WTC11 (cell line): Measurements from ENCODE around the gene IFNG. TPM values are rescaled to one million over a fixed set of nuclear protein-coding genes. Genes with fewer than 3 reads are reported as not detected.

Experiments used
- ATAC-seq: fragments of 200-7000 bp; cut with Tn5 transposase; 2 replicates; pipeline ENCODE4 v1.10.0; 2021; ENCODE audit warnings: mild to moderate bottlenecking, moderate library complexity
- CTCF ChIA-PET: fragments of 300-600 bp; sonication (Branson Sonifier 250); formaldehyde crosslinking; loops from one replicate; lab custom pipeline; 2021; ENCODE audit warnings: antibody characterized with exemption; lab: Charles Lee
- POLR2A ChIA-PET: fragments of 350-600 bp; sonication (Branson Sonifier 250); formaldehyde crosslinking; loops from one replicate; lab custom pipeline; 2021; ENCODE audit warnings: antibody characterized with exemption; lab: Charles Lee
- DNase-seq: peaks from one replicate; pipeline ENCODE4 v3.0.0; 2021; ENCODE audit warnings: low spot score
- H3K27ac Mint-ChIP-seq: 2 replicates; pipeline ENCODE4 v1.8.0; 2021; ENCODE audit warnings: mixed read lengths
- H3K27me3 Mint-ChIP-seq: 2 replicates; pipeline ENCODE4 v1.8.0; 2021; ENCODE audit warnings: low read depth, mild to moderate bottlenecking, moderate library complexity, mixed read lengths
- H3K36me3 Mint-ChIP-seq: 2 replicates; pipeline ENCODE4 v1.8.0; 2021; ENCODE audit warnings: mixed read lengths
- H3K4me1 Mint-ChIP-seq: 2 replicates; pipeline ENCODE4 v1.8.0; 2022; ENCODE audit warnings: mixed read lengths
- H3K4me3 Mint-ChIP-seq: 2 replicates; pipeline ENCODE4 v1.8.0; 2021; ENCODE audit warnings: mild to moderate bottlenecking, moderate library complexity, mixed read lengths
- H3K9me3 Mint-ChIP-seq: 2 replicates; pipeline ENCODE4 v1.8.0; 2021; ENCODE audit warnings: mixed read lengths
- ATF1 ChIP-seq: sonication (generic); formaldehyde crosslinking; IDR thresholded peaks from 2 replicates; pipeline ENCODE4 v1.8.1; 2023; ENCODE audit warnings: mild to moderate bottlenecking, moderate library complexity, missing genetic modification reagents
- CBFB ChIP-seq: sonication (generic); formaldehyde crosslinking; IDR thresholded peaks from 2 replicates; pipeline ENCODE4 v1.8.1; 2022; ENCODE audit warnings: mild to moderate bottlenecking, low read depth, missing genetic modification reagents
- GABPB1 ChIP-seq: sonication (generic); formaldehyde crosslinking; IDR thresholded peaks from 2 replicates; pipeline ENCODE4 v1.8.1; 2023; ENCODE audit warnings: mild to moderate bottlenecking, missing genetic modification reagents
- JAZF1 ChIP-seq: fragments of 250-450 bp; sonication (Bioruptor Pico); IDR thresholded peaks from 2 replicates; pipeline ENCODE4 v1.9.0; 2021; ENCODE audit warnings: moderate library complexity, mild to moderate bottlenecking, inconsistent platforms
- RORB ChIP-seq: fragments of 250-450 bp; sonication (Bioruptor Pico); IDR thresholded peaks from 2 replicates; pipeline ENCODE4 v1.9.0; 2021; ENCODE audit warnings: mild to moderate bottlenecking
- TCF7 ChIP-seq: sonication (generic); formaldehyde crosslinking; IDR thresholded peaks from 2 replicates; pipeline ENCODE4 v1.8.0; 2022; ENCODE audit warnings: mild to moderate bottlenecking, low read depth, missing genetic modification reagents, moderate library complexity
- total RNA-seq: library from RNA; stranded (reverse); gene quantifications from 3 replicates; pipeline ENCODE4 v1.2.3, GENCODE V29; 2021
- TF ChIP-seq, protein P1 (sequence below): sonication (generic); formaldehyde crosslinking; IDR thresholded peaks from 2 replicates; pipeline ENCODE4 v1.8.0; 2022; ENCODE audit warnings: mild to moderate bottlenecking, missing genetic modification reagents
- TF ChIP-seq, protein P2 (sequence below): fragments of 250-450 bp; sonication (Bioruptor Pico); IDR thresholded peaks from 2 replicates; pipeline ENCODE4 v1.9.0; 2021; ENCODE audit warnings: mild to moderate bottlenecking
- TF ChIP-seq, protein P3 (sequence below): sonication (generic); formaldehyde crosslinking; conservative IDR thresholded peaks from 2 replicates; pipeline ENCODE4 v1.8.1; 2022; ENCODE audit warnings: mild to moderate bottlenecking, missing genetic modification reagents
- TF ChIP-seq, protein P4 (sequence below): sonication (generic); formaldehyde crosslinking; IDR thresholded peaks from 2 replicates; pipeline ENCODE4 v1.8.1; 2022; ENCODE audit warnings: mild to moderate bottlenecking, moderate library complexity, missing genetic modification reagents
- TF ChIP-seq, protein P5 (sequence below): fragments of 200-600 bp; IDR thresholded peaks from 2 replicates; pipeline ENCODE4 v1.8.0; 2022; ENCODE audit warnings: antibody characterized with exemption
- TF ChIP-seq, protein P6 (sequence below): sonication (generic); formaldehyde crosslinking; IDR thresholded peaks from 2 replicates; pipeline ENCODE4 v1.8.0; 2022; ENCODE audit warnings: mild to moderate bottlenecking, missing genetic modification reagents
- TF ChIP-seq, protein P7 (sequence below): sonication (generic); formaldehyde crosslinking; IDR thresholded peaks from 2 replicates; pipeline ENCODE4 v1.8.1; 2023; ENCODE audit warnings: mild to moderate bottlenecking, missing genetic modification reagents, borderline replicate concordance

The IFNG gene
- total RNA-seq, 1 experiment from 2014 or later, result 0.42 TPM

DNA sequence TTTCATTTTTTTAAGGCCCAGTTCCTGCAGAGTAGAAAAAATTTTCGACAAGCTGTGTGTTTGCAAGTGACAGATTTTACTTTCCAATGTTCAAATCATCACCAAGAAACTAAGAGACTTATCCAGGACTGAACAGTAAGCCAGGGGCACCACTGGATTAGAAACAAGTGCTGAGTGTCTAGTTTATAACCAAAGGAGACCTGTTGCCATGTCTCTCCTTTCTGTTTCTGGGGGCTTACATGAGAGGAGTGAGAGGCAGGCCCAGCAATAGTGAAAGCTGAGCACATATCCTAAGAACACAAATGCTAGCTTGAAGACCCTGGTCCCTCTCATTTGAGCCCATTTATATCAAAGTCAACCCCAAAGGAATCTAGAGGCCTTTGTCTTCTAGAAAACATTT lies 2.9 kb downstream of the IFNG start:
- ATAC-seq, result no peak
- H3K27me3 Mint-ChIP-seq, result no peaks in the 10 kb centered on the region
- TF ChIP-seq, protein P1, sequence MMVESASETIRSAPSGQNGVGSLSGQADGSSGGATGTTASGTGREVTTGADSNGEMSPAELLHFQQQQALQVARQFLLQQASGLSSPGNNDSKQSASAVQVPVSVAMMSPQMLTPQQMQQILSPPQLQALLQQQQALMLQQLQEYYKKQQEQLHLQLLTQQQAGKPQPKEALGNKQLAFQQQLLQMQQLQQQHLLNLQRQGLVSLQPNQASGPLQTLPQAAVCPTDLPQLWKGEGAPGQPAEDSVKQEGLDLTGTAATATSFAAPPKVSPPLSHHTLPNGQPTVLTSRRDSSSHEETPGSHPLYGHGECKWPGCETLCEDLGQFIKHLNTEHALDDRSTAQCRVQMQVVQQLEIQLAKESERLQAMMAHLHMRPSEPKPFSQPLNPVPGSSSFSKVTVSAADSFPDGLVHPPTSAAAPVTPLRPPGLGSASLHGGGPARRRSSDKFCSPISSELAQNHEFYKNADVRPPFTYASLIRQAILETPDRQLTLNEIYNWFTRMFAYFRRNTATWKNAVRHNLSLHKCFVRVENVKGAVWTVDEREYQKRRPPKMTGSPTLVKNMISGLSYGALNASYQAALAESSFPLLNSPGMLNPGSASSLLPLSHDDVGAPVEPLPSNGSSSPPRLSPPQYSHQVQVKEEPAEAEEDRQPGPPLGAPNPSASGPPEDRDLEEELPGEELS (CRISPR knock-in tag), result no peak
- TF ChIP-seq, protein P2, sequence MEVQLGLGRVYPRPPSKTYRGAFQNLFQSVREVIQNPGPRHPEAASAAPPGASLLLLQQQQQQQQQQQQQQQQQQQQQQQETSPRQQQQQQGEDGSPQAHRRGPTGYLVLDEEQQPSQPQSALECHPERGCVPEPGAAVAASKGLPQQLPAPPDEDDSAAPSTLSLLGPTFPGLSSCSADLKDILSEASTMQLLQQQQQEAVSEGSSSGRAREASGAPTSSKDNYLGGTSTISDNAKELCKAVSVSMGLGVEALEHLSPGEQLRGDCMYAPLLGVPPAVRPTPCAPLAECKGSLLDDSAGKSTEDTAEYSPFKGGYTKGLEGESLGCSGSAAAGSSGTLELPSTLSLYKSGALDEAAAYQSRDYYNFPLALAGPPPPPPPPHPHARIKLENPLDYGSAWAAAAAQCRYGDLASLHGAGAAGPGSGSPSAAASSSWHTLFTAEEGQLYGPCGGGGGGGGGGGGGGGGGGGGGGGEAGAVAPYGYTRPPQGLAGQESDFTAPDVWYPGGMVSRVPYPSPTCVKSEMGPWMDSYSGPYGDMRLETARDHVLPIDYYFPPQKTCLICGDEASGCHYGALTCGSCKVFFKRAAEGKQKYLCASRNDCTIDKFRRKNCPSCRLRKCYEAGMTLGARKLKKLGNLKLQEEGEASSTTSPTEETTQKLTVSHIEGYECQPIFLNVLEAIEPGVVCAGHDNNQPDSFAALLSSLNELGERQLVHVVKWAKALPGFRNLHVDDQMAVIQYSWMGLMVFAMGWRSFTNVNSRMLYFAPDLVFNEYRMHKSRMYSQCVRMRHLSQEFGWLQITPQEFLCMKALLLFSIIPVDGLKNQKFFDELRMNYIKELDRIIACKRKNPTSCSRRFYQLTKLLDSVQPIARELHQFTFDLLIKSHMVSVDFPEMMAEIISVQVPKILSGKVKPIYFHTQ (CRISPR knock-in tag), result no peak
- TF ChIP-seq RORB (CRISPR knock-in tag), result no peak
- TF ChIP-seq, protein P3, sequence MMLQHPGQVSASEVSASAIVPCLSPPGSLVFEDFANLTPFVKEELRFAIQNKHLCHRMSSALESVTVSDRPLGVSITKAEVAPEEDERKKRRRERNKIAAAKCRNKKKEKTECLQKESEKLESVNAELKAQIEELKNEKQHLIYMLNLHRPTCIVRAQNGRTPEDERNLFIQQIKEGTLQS (CRISPR knock-in tag), result no peak
- TF ChIP-seq, protein P4, sequence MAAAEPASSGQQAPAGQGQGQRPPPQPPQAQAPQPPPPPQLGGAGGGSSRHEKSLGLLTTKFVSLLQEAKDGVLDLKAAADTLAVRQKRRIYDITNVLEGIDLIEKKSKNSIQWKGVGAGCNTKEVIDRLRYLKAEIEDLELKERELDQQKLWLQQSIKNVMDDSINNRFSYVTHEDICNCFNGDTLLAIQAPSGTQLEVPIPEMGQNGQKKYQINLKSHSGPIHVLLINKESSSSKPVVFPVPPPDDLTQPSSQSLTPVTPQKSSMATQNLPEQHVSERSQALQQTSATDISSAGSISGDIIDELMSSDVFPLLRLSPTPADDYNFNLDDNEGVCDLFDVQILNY (CRISPR knock-in tag), result no peak
- TF ChIP-seq ATF1 (CRISPR knock-in tag), result no peak
- TF ChIP-seq TCF7 (CRISPR knock-in tag), result no peak
- TF ChIP-seq CBFB (CRISPR knock-in tag), result no peak
- TF ChIP-seq, protein P5, sequence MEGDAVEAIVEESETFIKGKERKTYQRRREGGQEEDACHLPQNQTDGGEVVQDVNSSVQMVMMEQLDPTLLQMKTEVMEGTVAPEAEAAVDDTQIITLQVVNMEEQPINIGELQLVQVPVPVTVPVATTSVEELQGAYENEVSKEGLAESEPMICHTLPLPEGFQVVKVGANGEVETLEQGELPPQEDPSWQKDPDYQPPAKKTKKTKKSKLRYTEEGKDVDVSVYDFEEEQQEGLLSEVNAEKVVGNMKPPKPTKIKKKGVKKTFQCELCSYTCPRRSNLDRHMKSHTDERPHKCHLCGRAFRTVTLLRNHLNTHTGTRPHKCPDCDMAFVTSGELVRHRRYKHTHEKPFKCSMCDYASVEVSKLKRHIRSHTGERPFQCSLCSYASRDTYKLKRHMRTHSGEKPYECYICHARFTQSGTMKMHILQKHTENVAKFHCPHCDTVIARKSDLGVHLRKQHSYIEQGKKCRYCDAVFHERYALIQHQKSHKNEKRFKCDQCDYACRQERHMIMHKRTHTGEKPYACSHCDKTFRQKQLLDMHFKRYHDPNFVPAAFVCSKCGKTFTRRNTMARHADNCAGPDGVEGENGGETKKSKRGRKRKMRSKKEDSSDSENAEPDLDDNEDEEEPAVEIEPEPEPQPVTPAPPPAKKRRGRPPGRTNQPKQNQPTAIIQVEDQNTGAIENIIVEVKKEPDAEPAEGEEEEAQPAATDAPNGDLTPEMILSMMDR, result no peak
- TF ChIP-seq, protein P6, sequence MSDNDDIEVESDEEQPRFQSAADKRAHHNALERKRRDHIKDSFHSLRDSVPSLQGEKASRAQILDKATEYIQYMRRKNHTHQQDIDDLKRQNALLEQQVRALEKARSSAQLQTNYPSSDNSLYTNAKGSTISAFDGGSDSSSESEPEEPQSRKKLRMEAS, result no peak
- TF ChIP-seq GABPB1 (CRISPR knock-in tag), result no peak
- TF ChIP-seq, all 79 proteins: peak for 0
- POLR2A ChIA-PET, result no interaction called here
- no peak overlapping the region for H3K4me3 Mint-ChIP-seq
- no peaks in the 10 kb centered on the region for H3K9me3 Mint-ChIP-seq
- CTCF ChIA-PET, result interaction anchor here (1.4 to 4.0 kb wide), 4 partner anchors 12 to 116 kb away, joined by 3 to 63 read pairs (median 36); no protein-coding TSS in a partner anchor
- no peaks in the 10 kb centered on the region for H3K36me3 Mint-ChIP-seq
- H3K4me1 Mint-ChIP-seq, result peaks cover 7% of the 10 kb centered on the region; the same call in 1 of the 2 replicates
- DNase-seq, result no peak
- no peak overlapping the region for H3K27ac Mint-ChIP-seq

DNA sequence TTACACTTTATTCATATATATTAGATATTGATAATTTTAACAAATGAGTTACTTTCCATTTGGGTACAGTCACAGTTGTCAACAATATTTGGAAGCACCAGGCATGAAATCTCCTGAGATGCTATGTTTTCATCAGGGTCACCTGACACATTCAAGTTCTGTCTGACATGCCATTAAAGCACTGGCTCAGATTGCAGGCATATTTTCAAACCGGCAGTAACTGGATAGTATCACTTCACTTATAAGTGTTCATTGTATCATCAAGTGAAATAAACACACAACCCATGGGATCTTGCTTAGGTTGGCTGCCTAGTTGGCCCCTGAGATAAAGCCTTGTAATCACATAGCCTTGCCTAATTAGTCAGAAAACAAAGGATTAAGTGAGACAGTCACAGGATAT lies 4.8 kb downstream of the IFNG start:
- no peak overlapping the region for H3K27ac Mint-ChIP-seq
- no peaks in the 10 kb centered on the region for H3K36me3 Mint-ChIP-seq
- H3K27me3 Mint-ChIP-seq, result peaks cover 2% of the 10 kb centered on the region; the same call in 1 of the 2 replicates
- CTCF ChIA-PET, result no interaction called here
- POLR2A ChIA-PET, result no interaction called here
- no peak overlapping the region for H3K4me3 Mint-ChIP-seq
- no peak for ATAC-seq
- no peak for DNase-seq
- no peaks in the 10 kb centered on the region; the same call in 1 of the 2 replicates for H3K9me3 Mint-ChIP-seq
- peaks cover 7% of the 10 kb centered on the region; the same call in 1 of the 2 replicates for H3K4me1 Mint-ChIP-seq
- TF ChIP-seq JAZF1 (CRISPR knock-in tag) (no peak), ATF1 (CRISPR knock-in tag) (no peak)
- TF ChIP-seq, protein P7, sequence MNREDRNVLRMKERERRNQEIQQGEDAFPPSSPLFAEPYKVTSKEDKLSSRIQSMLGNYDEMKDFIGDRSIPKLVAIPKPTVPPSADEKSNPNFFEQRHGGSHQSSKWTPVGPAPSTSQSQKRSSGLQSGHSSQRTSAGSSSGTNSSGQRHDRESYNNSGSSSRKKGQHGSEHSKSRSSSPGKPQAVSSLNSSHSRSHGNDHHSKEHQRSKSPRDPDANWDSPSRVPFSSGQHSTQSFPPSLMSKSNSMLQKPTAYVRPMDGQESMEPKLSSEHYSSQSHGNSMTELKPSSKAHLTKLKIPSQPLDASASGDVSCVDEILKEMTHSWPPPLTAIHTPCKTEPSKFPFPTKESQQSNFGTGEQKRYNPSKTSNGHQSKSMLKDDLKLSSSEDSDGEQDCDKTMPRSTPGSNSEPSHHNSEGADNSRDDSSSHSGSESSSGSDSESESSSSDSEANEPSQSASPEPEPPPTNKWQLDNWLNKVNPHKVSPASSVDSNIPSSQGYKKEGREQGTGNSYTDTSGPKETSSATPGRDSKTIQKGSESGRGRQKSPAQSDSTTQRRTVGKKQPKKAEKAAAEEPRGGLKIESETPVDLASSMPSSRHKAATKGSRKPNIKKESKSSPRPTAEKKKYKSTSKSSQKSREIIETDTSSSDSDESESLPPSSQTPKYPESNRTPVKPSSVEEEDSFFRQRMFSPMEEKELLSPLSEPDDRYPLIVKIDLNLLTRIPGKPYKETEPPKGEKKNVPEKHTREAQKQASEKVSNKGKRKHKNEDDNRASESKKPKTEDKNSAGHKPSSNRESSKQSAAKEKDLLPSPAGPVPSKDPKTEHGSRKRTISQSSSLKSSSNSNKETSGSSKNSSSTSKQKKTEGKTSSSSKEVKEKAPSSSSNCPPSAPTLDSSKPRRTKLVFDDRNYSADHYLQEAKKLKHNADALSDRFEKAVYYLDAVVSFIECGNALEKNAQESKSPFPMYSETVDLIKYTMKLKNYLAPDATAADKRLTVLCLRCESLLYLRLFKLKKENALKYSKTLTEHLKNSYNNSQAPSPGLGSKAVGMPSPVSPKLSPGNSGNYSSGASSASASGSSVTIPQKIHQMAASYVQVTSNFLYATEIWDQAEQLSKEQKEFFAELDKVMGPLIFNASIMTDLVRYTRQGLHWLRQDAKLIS, result no peak
